ENCODE measurements around the gene MCC. TPM values are rescaled to one million over a fixed set of nuclear protein-coding genes. Genes with fewer than 3 reads are reported as not detected.

Gene MCC
- total RNA-seq, 2 donors from 2014 or later = 164 to 187 TPM

- H3K9me3 Mint-ChIP-seq = no peaks in the 10 kb centered on the region
- Histone ChIP-seq H3K27ac (ENCODE audit: low read depth, low read length) (no peak overlapping the region), H3K9me3 (ENCODE audit: control insufficient read depth, low read length) (no peaks in the 10 kb centered on the region), H3K27me3 (ENCODE audit: control insufficient read depth, insufficient read depth, low read length, poor library complexity, severe bottlenecking) (peaks cover 29% of the 10 kb centered on the region), H3K36me3 (ENCODE audit: control insufficient read depth, insufficient read depth, low read length) (no peaks in the 10 kb centered on the region), H3K9ac (ENCODE audit: extremely low read depth, low read length, poor library complexity, severe bottlenecking) (no peak overlapping the region), H3K4me1 (ENCODE audit: control insufficient read depth, insufficient read depth, low read length) (no peaks in the 10 kb centered on the region), H3K4me3 (ENCODE audit: low read length) (no peak overlapping the region)
- no peak overlapping the region for H3K4me3 Mint-ChIP-seq
- TF ChIP-seq, protein P1, sequence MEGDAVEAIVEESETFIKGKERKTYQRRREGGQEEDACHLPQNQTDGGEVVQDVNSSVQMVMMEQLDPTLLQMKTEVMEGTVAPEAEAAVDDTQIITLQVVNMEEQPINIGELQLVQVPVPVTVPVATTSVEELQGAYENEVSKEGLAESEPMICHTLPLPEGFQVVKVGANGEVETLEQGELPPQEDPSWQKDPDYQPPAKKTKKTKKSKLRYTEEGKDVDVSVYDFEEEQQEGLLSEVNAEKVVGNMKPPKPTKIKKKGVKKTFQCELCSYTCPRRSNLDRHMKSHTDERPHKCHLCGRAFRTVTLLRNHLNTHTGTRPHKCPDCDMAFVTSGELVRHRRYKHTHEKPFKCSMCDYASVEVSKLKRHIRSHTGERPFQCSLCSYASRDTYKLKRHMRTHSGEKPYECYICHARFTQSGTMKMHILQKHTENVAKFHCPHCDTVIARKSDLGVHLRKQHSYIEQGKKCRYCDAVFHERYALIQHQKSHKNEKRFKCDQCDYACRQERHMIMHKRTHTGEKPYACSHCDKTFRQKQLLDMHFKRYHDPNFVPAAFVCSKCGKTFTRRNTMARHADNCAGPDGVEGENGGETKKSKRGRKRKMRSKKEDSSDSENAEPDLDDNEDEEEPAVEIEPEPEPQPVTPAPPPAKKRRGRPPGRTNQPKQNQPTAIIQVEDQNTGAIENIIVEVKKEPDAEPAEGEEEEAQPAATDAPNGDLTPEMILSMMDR (conservative IDR thresholded peaks at IDR 0.05) = no peak
- H3K27ac Mint-ChIP-seq = no peak overlapping the region
- peaks cover 40% of the 10 kb centered on the region for H3K27me3 Mint-ChIP-seq (ENCODE audit: insufficient read depth)
- DNase-seq = no peak
- H3K4me1 Mint-ChIP-seq = no peaks in the 10 kb centered on the region
- H3K36me3 Mint-ChIP-seq (ENCODE audit: low read depth) = no peaks in the 10 kb centered on the region
Observed at GRCh38 chr5:113507601-113508000, 19.3 kb upstream of the MCC start.

- no peak overlapping the region for H3K27ac Mint-ChIP-seq
- no peaks in the 10 kb centered on the region for H3K9me3 Mint-ChIP-seq
- no peaks in the 10 kb centered on the region for H3K36me3 Mint-ChIP-seq (ENCODE audit: low read depth)
- Histone ChIP-seq H3K9me3 (ENCODE audit: control insufficient read depth, low read length) (no peaks in the 10 kb centered on the region), H3K9ac (ENCODE audit: extremely low read depth, low read length, poor library complexity, severe bottlenecking) (no peak overlapping the region), H3K36me3 (ENCODE audit: control insufficient read depth, insufficient read depth, low read length) (no peaks in the 10 kb centered on the region), H3K27me3 (ENCODE audit: control insufficient read depth, insufficient read depth, low read length, poor library complexity, severe bottlenecking) (peaks cover 35% of the 10 kb centered on the region), H3K4me3 (ENCODE audit: low read length) (no peak overlapping the region), H3K27ac (ENCODE audit: low read depth, low read length) (no peak overlapping the region), H3K4me1 (ENCODE audit: control insufficient read depth, insufficient read depth, low read length) (no peaks in the 10 kb centered on the region)
- no peak overlapping the region for H3K4me3 Mint-ChIP-seq
- WGBS, 2 experiments (ENCODE audit: insufficient coverage in 1 of 2, insufficient read length in 1 of 2) = 90 to 91% methylated on average over 3 to 5 of the region's 5 CpGs
- DNase-seq = no peak
- TF ChIP-seq, protein P1 (conservative IDR thresholded peaks at IDR 0.05) = no peak
- H3K4me1 Mint-ChIP-seq = no peaks in the 10 kb centered on the region
- peaks cover 43% of the 10 kb centered on the region for H3K27me3 Mint-ChIP-seq (ENCODE audit: insufficient read depth)
Observed at GRCh38 chr5:113505181-113505580, 16.9 kb upstream of the MCC start.

DNA sequence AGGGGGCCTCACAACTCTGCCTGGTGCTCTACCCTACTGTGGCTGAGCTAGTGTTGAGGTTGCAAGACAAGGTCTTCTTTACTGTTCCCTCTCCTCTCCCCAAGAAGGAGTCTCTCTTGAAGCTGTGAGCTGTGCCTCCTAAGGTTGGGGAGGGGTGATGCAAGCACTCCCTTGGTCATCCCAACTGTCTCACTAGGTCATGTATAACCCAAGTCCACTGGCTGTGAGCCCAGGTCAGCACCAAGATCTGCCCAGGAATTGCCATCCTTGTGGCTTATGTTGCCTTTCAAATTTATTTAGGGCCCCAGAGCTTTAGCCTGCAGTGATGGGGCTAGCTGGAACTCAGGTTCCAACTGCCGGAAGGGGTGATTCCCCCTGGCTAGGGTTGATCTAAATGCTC, 14.9 kb upstream of the MCC start:
- Histone ChIP-seq H3K27ac (ENCODE audit: low read depth, low read length) (no peak overlapping the region), H3K36me3 (ENCODE audit: control insufficient read depth, insufficient read depth, low read length) (no peaks in the 10 kb centered on the region), H3K9me3 (ENCODE audit: control insufficient read depth, low read length) (no peaks in the 10 kb centered on the region), H3K9ac (ENCODE audit: extremely low read depth, low read length, poor library complexity, severe bottlenecking) (no peak overlapping the region), H3K27me3 (ENCODE audit: control insufficient read depth, insufficient read depth, low read length, poor library complexity, severe bottlenecking) (peaks cover 44% of the 10 kb centered on the region), H3K4me3 (ENCODE audit: low read length) (no peak overlapping the region), H3K4me1 (ENCODE audit: control insufficient read depth, insufficient read depth, low read length) (no peaks in the 10 kb centered on the region)
- Mint-ChIP-seq H3K9me3 (no peaks in the 10 kb centered on the region), H3K36me3 (ENCODE audit: low read depth) (no peaks in the 10 kb centered on the region), H3K4me1 (no peaks in the 10 kb centered on the region), H3K4me3 (no peak overlapping the region), H3K27ac (no peak overlapping the region), H3K27me3 (ENCODE audit: insufficient read depth) (peaks cover 37% of the 10 kb centered on the region)
- no peak for DNase-seq
- TF ChIP-seq, protein P1 (conservative IDR thresholded peaks at IDR 0.05) = no peak
- 90 to 96% methylated on average over 1 of the region's 1 CpG for WGBS, 2 experiments (ENCODE audit: insufficient coverage in 1 of 2, insufficient read length in 1 of 2)
